ENCODE results near the gene ANKRD35.
"Not testable (repeated sequence)": the region's sequence is repeated elsewhere in the genome, so short reads cannot be mapped to it uniquely, and the experiment has no call there.

The ANKRD35 gene

DNA sequence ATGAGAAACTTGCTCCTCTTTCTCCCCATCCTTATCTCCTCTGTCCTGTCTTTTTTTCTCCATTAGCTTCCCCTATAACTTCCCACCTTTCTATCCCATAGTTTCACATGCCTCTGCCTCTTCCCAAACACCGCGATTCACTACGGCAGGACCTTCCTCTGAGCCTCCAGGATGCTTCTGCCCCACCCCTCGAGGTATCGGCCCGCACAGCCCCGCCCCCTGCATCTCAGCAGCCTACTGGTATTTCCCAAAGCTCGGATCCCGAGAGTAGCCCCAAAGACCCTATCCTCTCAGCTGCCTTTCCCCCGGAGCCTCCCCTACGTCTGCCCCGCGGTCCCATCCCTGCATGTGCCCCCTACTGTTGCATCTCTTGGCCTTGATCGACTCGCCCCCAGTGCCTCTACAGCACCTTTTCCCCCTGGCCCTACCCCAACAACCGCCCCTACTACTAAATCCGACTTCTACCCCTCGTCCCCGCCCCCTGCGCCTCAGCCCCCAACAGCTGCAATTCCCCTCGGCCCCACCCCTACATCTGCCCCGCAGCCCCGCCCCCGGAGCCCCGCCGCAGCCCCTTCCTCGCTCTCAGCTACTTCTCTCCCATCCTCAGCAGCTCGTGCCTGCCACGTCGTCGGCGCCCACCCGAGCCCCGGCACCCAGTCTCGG is 27.3 kb downstream of the ANKRD35 start:
- peak; percentile 45 for DNase-seq (ENCODE audit: low spot score)

DNA sequence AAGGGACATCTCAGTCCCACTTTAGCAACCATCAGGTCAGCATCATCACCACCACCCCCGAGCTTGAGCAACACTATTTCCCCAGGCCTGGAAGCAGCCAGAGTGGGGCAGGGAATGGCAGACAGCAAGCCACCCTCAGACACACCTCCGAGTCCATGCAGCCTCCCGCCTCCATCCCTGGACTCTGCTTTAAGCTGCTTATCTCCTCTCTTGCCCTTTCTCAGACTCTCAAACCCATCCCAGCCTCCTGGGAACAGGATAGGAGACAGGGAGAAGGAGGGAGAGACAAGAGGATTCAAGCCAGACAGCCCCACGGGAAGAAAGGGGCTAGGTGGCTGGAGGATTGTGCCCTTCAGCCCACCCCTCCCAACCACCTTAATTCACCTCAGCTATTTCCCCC is 28.5 kb downstream of the ANKRD35 start:
- DNase-seq (ENCODE audit: low spot score): no peak

DNA sequence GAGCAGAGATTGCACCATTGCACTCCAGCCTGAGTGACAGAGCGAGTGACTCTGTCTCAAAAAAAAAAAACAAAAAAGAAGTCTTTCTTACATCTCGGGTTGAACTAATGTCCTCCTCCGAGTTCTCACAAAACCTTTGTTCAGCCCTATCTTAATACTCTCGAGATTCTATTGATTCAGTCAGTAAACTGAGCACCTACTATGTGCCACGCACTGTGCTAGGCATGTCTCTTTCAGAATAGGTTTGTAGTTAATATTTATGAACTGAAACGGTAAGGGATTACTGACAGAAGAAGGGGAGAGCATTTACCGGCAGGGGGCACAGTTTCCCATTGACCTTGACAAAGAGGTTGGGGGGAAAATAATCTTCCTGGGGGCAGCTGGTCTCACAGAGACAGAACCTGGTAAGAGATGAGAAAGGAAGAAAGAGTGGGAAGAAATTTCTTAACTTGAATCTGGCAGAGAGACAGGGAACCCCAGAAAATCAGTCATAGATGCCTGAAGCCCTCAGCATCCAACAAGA is 30.2 kb downstream of the ANKRD35 start:
- no peak for DNase-seq (ENCODE audit: low spot score)

DNA sequence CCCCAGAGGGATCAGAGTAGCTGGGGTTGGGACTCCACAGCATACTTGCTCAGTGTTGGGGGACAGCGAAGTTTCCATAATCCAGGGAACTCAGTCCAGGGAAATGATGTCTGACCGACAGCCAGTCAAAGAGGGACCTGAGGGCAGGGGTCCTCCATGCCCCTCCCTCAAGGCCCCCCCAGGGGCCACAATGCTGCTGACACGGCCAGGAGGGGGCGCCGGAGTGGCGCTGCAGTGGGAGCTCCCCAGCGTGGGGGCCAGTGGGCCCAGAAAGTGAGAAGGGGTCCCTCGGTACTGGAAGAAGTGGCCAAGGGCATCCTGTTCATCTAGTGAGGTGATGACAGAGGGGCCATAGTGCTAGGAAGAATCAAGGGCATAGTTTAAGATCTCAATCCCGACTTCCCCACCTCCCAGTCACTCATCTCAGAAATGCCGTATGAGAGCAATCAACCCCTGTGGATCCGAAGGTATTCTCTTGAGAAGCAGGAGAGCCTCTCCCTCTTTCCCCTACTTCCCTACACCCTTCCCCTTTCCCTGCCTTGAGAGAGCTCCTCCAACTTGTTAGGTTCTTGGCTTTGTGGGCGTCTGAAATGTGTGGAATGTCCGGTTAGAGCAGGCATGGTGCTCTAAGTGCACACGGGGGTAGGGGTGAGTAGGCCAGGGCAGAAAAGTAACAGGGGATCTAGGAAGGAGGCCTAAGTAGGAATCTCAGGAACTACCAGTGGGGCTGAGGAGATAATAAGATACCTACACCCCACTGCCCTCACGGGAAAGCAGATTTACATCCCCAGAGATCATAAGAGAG is 36.1 kb downstream of the ANKRD35 start:
- DNase-seq (ENCODE audit: low spot score): no peak

- no peak for DNase-seq (ENCODE audit: low spot score)
Observed at GRCh38 chr1:145847827-145848226, 37.8 kb downstream of the ANKRD35 start.

DNA sequence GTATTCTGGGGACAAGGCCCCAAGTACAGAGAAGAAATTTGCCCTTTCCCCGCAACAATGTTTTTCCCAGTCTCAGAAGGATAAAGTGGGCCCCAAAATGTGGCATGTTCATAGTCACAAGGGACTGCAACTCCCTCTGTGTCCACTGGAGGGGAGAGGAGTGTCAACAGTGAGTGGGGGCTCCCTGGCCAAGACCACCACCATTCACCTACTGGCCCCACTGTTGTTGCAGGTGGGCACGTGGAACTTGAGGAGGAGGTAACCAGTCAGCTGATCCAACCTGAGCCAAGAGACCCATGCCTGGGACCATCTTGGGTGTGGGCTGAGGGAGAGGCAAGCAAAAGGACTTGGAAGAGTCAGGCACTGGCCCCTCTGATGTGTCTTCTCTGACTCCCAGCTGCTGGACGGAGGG is 39.5 kb downstream of the ANKRD35 start:
- peak; percentile 30 for DNase-seq (ENCODE audit: low spot score)

DNA sequence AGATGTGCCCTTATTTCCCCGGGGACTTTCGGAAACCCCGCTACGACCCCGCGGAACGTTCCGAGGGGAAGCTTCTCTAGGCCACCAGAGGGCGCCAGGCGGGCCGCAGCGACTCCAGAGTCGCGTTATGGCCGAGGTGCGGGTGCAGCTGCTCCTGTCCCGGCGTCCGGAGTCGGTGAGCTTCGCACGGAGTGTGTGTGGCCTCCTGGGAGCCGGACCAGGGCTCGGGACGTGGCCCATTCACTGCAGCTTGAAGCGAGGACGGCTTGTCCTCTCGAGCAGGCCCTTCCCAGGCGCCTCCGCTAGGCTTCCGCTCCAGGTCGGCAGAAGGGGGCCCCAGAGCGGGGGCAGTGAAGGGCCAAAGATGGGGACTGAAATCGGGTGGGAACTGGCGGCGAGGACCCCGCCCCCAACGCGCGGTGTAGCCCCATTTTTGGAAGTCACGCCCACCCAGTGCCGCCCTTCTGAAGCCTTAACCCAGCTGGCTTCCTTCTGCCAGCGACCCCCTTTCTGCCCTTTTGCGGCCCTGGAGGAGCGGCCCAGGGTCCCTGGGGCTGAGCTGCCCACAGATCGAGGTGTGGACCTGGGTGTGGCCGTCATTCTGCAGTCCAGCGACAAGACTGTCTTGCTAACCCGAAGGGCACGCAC is 40.0 kb downstream of the ANKRD35 start, which contains the start of gene NUDT17:
TSS of gene NUDT17 (plus strand) at position 117 of the 648 bp plus-strand sequence. CDS start at position 128, 11 bp downstream.
- peak; percentile 76 for DNase-seq (ENCODE audit: low spot score)

GRCh38 chr1:145845144-145845513 is 40.5 kb downstream of the ANKRD35 start:
- DNase-seq (ENCODE audit: low spot score): no peak

DNA sequence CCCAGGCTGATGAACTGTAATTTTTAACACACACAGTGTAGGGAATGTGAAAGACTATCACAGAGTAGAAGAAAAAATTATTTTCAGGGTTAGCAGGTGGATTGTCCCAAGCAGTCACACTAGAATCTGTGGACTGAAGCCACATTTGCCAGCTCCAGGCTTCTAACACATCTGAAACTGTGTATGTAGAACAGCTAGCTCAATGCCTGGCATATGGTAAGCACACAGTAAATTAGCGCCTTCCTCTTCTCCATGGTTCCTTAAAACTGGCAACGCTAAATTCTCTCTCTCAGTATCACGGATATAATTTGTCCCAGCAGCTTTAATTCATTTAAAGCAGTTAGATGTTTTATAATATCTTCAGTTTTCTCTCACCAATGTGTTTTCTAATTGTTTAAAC is 42.6 kb downstream of the ANKRD35 start:
- DNase-seq (ENCODE audit: low spot score): no peak

GRCh38 chr1:145837656-145838055 is 48.0 kb downstream of the ANKRD35 start:
- no peak for DNase-seq (ENCODE audit: low spot score)

DNA sequence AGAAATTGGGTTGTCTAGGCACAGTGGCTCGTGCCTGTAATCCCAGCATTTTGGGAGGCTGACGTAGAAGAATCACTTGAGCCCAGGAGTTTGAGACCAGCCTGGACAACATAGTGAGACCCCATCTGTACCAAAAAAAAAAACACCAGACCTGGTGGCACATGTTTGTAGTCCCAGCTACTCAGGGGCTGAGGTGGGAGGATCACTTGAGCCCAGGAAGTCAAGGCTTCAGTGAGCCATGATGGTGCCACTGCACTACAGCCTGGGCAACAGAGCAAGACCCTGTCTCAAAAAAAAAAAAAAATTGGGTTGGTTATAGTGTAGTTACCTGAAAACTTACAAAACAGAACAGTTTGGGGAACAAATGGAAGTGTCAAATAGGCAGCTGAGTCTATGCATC is 54.9 kb downstream of the ANKRD35 start:
- DNase-seq (ENCODE audit: low spot score): not testable (repeated sequence)

GRCh38 chr1:145828367-145829026 is 57.2 kb downstream of the ANKRD35 start:
- DNase-seq (ENCODE audit: low spot score): peak; percentile 19

DNA sequence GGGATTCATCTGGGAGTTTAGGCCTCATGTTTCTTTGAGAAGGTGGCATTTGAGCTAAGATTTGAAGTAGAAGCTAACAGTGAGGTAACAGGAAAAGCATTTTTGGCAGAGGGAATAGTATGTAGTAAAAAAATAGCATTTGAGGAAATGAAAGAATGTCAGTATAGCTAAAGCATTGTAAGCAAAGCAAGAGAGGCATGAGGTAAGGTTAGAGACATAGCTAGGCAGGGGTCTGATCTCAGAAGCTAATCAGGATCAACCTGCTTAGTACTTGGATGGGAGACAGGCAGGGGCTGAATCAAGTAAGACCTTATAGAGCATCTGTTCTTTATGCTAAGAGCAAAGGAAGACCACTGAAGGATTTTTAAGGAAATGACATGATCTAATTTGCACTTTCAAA is 57.7 kb downstream of the ANKRD35 start:
- DNase-seq (ENCODE audit: low spot score): no peak

DNA sequence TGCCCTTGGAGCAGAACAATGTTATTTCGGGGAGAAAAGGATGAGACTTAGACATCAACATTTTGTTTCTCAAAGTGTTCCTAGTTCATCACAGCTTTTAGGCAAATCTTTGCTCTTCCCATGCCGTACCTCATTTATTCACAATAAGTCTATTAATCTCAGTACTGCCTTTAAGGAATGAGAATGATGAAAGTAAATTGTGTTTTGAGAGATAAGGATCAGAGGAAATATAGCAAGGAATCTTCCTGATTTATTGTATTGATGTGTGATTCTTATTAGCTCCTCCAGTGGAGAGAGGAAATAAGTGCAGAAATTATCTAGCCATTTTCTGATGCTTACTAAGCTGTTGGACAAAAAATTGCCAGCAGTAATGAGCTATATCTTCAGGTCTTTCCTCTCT is 59.6 kb downstream of the ANKRD35 start:
- DNase-seq (ENCODE audit: low spot score): no peak

DNA sequence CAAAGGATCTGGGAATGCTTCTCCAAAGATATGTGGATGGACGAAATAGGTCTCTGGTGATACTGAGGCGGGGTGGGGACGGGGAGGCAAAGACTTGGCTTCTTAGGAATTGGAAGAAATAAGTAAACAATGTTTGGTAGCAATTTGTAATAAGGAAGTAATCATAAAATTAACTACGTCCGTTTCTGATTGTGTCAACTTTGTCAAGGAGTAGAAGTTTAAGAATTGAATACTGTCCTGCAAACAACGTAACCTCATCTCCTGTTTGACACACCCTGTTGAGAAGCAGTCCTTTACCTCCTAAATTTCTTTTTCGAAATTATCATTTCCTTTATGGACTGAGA is 61.2 kb downstream of the ANKRD35 start:
- no peak for DNase-seq (ENCODE audit: low spot score)

DNA sequence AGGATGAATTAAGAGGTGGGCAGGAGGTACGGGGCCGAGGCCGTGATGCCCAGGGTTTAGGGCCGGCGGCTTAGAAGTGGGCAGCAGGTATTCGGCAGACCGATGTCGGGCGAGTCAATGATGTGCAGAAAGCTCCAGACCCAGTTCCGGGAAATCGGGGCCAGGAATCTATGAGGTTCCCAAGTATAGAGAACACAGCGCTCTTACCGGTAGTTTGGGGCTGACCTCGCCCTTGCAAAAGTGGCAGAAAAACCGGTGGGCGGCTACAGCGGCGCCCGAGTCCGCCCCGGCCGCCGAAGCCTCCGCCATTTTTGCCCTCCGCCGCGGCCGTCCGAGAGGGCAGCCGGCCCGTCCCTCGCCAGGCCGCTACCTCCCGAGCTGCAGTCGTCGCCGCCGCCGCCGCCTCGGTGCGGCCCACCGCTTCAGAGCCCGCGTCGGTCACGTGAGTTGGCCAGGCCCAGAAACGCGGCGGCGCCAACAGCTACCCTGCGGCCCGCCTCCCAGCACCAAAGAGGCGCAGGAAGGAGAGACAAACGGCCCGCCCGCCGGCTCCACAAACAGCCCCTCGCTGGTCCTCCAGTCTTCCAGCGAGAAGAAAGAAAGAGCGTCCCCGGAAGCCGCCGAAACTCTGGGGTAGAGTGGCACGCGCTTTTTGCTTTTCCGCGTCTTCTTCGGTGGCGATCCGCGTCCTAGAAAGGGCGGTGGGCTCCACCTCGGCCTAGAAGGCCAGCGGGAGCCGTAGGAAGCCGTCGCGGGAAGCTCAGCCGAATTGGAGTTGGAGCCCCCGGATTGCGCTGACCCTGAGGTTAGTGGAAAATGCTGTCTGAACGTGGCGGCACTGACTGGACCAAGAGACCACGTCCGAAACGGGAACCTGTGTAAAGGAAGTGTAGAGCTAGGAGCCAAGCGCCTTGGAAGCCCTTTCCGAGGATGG is 61.8 kb downstream of the ANKRD35 start, which contains the start of the genes POLR3C and RNF115:
TSS of gene POLR3C (plus strand) at position 636 of the 934 bp plus-strand sequence. CDS start 1,577 bp downstream, outside the sequence.
TSS of gene RNF115 (minus strand) at position 531 of the 934 bp plus-strand sequence. CDS start at position 309, 222 bp downstream.
- peak; percentile 91 for DNase-seq (ENCODE audit: low spot score)

DNA sequence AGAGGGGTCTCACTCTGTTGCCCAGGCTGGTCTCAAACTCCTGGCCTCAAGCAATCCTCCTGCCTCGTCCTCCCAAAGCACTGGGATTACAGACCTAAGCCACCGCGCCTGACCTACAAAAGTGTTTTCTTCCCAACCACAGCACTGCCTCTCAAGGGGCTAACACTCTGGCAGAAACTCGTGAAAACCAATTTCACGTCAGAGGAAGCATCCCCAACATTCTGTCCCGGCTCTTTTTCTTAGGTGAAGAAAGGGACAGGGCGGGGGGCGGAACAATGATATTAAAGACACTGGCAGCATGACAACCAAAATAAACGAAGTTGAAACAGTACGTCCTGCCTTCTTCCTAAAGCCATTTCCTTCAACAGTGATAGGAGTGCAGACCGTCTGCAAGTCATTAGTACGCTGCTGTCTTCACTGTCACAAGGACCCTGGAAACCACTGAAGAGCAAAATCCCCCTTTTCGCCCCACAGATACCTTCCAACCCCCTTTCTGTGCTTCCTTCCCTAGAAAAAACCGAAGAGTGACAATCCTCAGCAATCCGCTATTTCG is 62.8 kb downstream of the ANKRD35 start:
- DNase-seq (ENCODE audit: low spot score): not testable (repeated sequence)

DNA sequence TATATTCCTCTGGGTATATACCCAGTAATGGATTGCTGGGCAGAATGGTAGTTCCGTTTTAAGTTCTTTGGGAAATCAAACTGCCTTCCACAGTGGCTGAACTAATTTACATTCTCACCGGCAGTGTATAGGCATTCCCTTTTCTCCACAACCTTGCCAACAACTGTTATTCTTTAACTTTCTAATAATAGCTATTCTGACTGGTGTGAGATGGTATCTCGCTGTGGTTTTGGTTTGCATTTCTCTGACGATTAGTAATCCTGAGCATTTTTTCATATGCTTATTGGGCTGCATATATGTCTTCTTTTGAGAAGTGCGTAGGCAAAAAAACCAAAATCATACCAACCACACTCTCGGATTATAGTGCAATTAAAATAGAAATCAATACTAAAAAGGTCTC is 67.6 kb downstream of the ANKRD35 start:
- peak; percentile 20 for DNase-seq (ENCODE audit: low spot score)
